Measurements from ENCODE around the gene TMEM161A. TPM values are rescaled to one million over a fixed set of nuclear protein-coding genes. Genes with fewer than 3 reads are reported as not detected.

Gene TMEM161A
- total and polyA plus RNA-seq, 2 of the 13 experiments (the other 11 are each of a cell fraction or from before 2014, with no cell fraction given) = 25.9 to 31.4 TPM

DNA sequence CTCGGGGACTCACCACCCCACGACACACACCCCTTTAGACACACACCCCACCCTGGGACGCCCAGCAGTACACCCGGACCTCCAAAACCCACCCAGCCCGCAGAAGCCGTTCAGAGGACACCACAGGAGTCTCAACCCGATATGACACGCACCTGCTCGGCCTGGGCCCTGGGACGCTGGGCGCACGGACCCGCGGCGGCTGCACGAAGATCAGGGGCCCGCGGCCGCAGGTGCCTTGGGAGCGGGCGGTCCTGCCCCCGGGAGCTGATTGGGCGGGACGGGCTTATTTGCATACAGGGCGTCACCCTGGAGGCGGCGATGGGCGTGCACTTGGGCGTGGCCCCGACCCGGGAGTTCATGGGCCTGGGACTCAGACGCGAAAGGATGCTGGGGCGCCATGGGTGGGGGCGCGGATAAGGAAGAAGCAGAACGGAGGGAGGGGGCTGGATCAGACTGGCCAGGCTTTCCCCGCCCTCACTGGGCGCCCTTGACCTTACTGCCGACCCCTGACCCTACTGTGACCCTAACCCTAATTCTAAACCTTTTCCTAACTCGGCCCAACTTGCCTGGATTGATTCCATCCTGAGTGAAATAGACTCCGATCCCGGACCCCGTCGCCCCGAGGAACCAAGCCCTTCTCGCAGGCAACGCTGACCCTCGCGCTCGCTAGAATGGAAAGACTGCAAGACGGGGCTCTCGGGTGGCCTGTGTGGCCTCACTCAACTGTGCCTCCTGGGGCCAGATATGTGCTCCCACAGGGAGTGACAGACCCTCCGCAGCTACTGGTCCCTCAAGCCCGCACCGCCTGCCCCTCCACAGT lies 32.0 kb upstream of the TMEM161A start, which contains the start of gene MEF2B (continued):
- TF ChIP-seq ZNF136 (CRISPR knock-in tag; IDR thresholded peaks at IDR 0.05; ENCODE audit: low read depth) (no peak), PHF20 (CRISPR knock-in tag; IDR thresholded peaks at IDR 0.05) (no peak), ARNT2 (CRISPR knock-in tag; IDR thresholded peaks at IDR 0.05; ENCODE audit: low read depth) (no peak), ZSCAN12 (CRISPR knock-in tag; IDR thresholded peaks at IDR 0.05) (no peak), CREM (IDR thresholded peaks at IDR 0.05) (no peak), CREM (CRISPR knock-in tag; IDR thresholded peaks at IDR 0.05) (no peak), POLR2AphosphoS2 (IDR thresholded peaks at IDR 0.05; ENCODE audit: low read depth, low read length) (no peak), ZNF225 (CRISPR knock-in tag; IDR thresholded peaks at IDR 0.05) (peak; percentile 38; the same call in 1 of the 2 replicates), ZNF660 (CRISPR knock-in tag; IDR thresholded peaks at IDR 0.05; ENCODE audit: borderline replicate concordance, low read depth) (no peak), ZNF768 (CRISPR knock-in tag; IDR thresholded peaks at IDR 0.05) (no peak), ZNF468 (CRISPR knock-in tag; IDR thresholded peaks at IDR 0.05) (no peak), SKI (IDR thresholded peaks at IDR 0.05; ENCODE audit: partially characterized antibody) (no peak)
- TF ChIP-seq, protein P1, sequence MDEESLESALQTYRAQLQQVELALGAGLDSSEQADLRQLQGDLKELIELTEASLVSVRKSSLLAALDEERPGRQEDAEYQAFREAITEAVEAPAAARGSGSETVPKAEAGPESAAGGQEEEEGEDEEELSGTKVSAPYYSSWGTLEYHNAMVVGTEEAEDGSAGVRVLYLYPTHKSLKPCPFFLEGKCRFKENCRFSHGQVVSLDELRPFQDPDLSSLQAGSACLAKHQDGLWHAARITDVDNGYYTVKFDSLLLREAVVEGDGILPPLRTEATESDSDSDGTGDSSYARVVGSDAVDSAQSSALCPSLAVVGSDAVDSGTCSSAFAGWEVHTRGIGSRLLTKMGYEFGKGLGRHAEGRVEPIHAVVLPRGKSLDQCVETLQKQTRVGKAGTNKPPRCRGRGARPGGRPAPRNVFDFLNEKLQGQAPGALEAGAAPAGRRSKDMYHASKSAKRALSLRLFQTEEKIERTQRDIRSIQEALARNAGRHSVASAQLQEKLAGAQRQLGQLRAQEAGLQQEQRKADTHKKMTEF (CRISPR knock-in tag; IDR thresholded peaks at IDR 0.05) = no peak; the same call in 1 of the 2 replicates
- TF ChIP-seq, protein P2, sequence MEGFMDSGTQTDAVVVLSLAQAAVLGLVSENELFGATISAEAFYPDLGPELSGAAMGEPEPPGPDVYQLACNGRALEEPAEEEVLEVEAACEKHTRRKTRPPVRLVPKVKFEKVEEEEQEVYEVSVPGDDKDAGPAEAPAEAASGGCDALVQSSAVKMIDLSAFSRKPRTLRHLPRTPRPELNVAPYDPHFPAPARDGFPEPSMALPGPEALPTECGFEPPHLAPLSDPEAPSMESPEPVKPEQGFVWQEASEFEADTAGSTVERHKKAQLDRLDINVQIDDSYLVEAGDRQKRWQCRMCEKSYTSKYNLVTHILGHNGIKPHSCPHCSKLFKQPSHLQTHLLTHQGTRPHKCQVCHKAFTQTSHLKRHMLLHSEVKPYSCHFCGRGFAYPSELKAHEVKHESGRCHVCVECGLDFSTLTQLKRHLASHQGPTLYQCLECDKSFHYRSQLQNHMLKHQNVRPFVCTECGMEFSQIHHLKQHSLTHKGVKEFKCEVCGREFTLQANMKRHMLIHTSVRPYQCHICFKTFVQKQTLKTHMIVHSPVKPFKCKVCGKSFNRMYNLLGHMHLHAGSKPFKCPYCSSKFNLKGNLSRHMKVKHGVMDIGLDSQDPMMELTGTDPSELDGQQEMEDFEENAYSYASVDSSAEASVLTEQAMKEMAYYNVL (CRISPR knock-in tag; IDR thresholded peaks at IDR 0.05; ENCODE audit: borderline replicate concordance) = no peak
- TF ChIP-seq, protein P3, sequence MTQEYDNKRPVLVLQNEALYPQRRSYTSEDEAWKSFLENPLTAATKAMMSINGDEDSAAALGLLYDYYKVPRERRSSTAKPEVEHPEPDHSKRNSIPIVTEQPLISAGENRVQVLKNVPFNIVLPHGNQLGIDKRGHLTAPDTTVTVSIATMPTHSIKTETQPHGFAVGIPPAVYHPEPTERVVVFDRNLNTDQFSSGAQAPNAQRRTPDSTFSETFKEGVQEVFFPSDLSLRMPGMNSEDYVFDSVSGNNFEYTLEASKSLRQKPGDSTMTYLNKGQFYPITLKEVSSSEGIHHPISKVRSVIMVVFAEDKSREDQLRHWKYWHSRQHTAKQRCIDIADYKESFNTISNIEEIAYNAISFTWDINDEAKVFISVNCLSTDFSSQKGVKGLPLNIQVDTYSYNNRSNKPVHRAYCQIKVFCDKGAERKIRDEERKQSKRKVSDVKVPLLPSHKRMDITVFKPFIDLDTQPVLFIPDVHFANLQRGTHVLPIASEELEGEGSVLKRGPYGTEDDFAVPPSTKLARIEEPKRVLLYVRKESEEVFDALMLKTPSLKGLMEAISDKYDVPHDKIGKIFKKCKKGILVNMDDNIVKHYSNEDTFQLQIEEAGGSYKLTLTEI (CRISPR knock-in tag; conservative IDR thresholded peaks at IDR 0.05) = no peak
- TF ChIP-seq, protein P4, sequence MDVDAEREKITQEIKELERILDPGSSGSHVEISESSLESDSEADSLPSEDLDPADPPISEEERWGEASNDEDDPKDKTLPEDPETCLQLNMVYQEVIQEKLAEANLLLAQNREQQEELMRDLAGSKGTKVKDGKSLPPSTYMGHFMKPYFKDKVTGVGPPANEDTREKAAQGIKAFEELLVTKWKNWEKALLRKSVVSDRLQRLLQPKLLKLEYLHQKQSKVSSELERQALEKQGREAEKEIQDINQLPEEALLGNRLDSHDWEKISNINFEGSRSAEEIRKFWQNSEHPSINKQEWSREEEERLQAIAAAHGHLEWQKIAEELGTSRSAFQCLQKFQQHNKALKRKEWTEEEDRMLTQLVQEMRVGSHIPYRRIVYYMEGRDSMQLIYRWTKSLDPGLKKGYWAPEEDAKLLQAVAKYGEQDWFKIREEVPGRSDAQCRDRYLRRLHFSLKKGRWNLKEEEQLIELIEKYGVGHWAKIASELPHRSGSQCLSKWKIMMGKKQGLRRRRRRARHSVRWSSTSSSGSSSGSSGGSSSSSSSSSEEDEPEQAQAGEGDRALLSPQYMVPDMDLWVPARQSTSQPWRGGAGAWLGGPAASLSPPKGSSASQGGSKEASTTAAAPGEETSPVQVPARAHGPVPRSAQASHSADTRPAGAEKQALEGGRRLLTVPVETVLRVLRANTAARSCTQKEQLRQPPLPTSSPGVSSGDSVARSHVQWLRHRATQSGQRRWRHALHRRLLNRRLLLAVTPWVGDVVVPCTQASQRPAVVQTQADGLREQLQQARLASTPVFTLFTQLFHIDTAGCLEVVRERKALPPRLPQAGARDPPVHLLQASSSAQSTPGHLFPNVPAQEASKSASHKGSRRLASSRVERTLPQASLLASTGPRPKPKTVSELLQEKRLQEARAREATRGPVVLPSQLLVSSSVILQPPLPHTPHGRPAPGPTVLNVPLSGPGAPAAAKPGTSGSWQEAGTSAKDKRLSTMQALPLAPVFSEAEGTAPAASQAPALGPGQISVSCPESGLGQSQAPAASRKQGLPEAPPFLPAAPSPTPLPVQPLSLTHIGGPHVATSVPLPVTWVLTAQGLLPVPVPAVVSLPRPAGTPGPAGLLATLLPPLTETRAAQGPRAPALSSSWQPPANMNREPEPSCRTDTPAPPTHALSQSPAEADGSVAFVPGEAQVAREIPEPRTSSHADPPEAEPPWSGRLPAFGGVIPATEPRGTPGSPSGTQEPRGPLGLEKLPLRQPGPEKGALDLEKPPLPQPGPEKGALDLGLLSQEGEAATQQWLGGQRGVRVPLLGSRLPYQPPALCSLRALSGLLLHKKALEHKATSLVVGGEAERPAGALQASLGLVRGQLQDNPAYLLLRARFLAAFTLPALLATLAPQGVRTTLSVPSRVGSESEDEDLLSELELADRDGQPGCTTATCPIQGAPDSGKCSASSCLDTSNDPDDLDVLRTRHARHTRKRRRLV (CRISPR knock-in tag; IDR thresholded peaks at IDR 0.05) = 0 out of 2 replicates have a peak, but pooled peaks have one; percentile 21
- TF ChIP-seq, protein P5, sequence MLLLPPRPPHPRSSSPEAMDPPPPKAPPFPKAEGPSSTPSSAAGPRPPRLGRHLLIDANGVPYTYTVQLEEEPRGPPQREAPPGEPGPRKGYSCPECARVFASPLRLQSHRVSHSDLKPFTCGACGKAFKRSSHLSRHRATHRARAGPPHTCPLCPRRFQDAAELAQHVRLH (CRISPR knock-in tag; IDR thresholded peaks at IDR 0.05; ENCODE audit: borderline replicate concordance, low read depth) = no peak
